Stimulated activated CD8-positive, alpha-beta memory T cell treated with anti-CD3 and anti-CD28 coated beads, Interleukin-15, amount 100 ng/mL, for 48 hours (primary cell): ENCODE results near the gene LHFPL2.

ENCODE experiments used
- DNase-seq, 2 donors: peaks; one replicate each; pipeline ENCODE4 v3.0.0-alpha.2; 2020; ENCODE audit warnings: low read depth in 2 of 2

LHFPL2 gene

GRCh38 chr5:78597068-78597973 lies 51.3 kb downstream of the LHFPL2 start:
- no peak for DNase-seq

GRCh38 chr5:78595458-78595921 lies 53.1 kb downstream of the LHFPL2 start:
- no peak for DNase-seq

- DNase-seq: no peak
Observed at GRCh38 chr5:78594610-78595457, 53.7 kb downstream of the LHFPL2 start.

GRCh38 chr5:78594021-78594420 lies 54.6 kb downstream of the LHFPL2 start:
- DNase-seq: no peak

GRCh38 chr5:78593465-78593864 lies 55.1 kb downstream of the LHFPL2 start:
- no peak for DNase-seq

- DNase-seq: no peak
Observed at GRCh38 chr5:78592735-78593386, 55.7 kb downstream of the LHFPL2 start.

GRCh38 chr5:78591972-78592700 lies 56.4 kb downstream of the LHFPL2 start:
- DNase-seq: no peak

- no peak for DNase-seq
Observed at GRCh38 chr5:78591138-78591612, 57.4 kb downstream of the LHFPL2 start.

GRCh38 chr5:78589923-78590322 lies 58.6 kb downstream of the LHFPL2 start:
- DNase-seq: no peak

GRCh38 chr5:78588507-78588906 lies 60.1 kb downstream of the LHFPL2 start:
- no peak for DNase-seq

GRCh38 chr5:78587775-78588291 lies 60.7 kb downstream of the LHFPL2 start:
- no peak for DNase-seq

GRCh38 chr5:78587081-78587774 lies 61.3 kb downstream of the LHFPL2 start:
- no peak for DNase-seq

GRCh38 chr5:78586251-78586650 lies 62.3 kb downstream of the LHFPL2 start:
- DNase-seq: peak in 1 of 2 donors; percentile 3

- DNase-seq: no peak
Observed at GRCh38 chr5:78578015-78578414, 70.6 kb downstream of the LHFPL2 start.

GRCh38 chr5:78577071-78577807 lies 71.3 kb downstream of the LHFPL2 start:
- no peak for DNase-seq

GRCh38 chr5:78576376-78576775 lies 72.2 kb downstream of the LHFPL2 start:
- DNase-seq: no peak

GRCh38 chr5:78574731-78575161 lies 73.8 kb downstream of the LHFPL2 start:
- DNase-seq: no peak

GRCh38 chr5:78574131-78574673 lies 74.4 kb downstream of the LHFPL2 start:
- no peak for DNase-seq

- no peak for DNase-seq
Observed at GRCh38 chr5:78573318-78573717, 75.3 kb downstream of the LHFPL2 start.
